ENCODE measurements around the gene ZBTB46.

The ZBTB46 gene

GRCh38 chr20:63751471-63752271 lies 79.4 kb downstream of the ZBTB46 start:
- Mint-ChIP-seq H3K4me1 (ENCODE audit: low read depth) (peaks cover 25% of the 10 kb centered on the region), H3K27me3 (no peaks in the 10 kb centered on the region), H3K27ac (peak overlapping the region; percentile 84), H3K4me3 (peak overlapping the region; percentile 56), H3K9me3 (no peaks in the 10 kb centered on the region), H3K36me3 (ENCODE audit: low read depth) (no peaks in the 10 kb centered on the region)
- no peak for DNase-seq

- no peaks in the 10 kb centered on the region for H3K36me3 Mint-ChIP-seq (ENCODE audit: low read depth)
- peaks cover 22% of the 10 kb centered on the region for H3K4me1 Mint-ChIP-seq (ENCODE audit: low read depth)
- peak overlapping the region; percentile 56 for H3K4me3 Mint-ChIP-seq
- DNase-seq: peak; percentile 75
- peak overlapping the region; percentile 84 for H3K27ac Mint-ChIP-seq
- H3K27me3 Mint-ChIP-seq: no peaks in the 10 kb centered on the region
- no peaks in the 10 kb centered on the region for H3K9me3 Mint-ChIP-seq
These were observed 80.1 kb downstream of the ZBTB46 start for GRCh38 chr20:63750807-63751470.

GRCh38 chr20:63749597-63750508 lies 81.2 kb downstream of the ZBTB46 start:
- Mint-ChIP-seq H3K4me1 (ENCODE audit: low read depth) (peaks cover 22% of the 10 kb centered on the region), H3K27me3 (no peaks in the 10 kb centered on the region), H3K4me3 (no peak overlapping the region), H3K9me3 (no peaks in the 10 kb centered on the region), H3K27ac (no peak overlapping the region), H3K36me3 (ENCODE audit: low read depth) (no peaks in the 10 kb centered on the region)
- DNase-seq: no peak

GRCh38 chr20:63748934-63749270 lies 82.2 kb downstream of the ZBTB46 start:
- H3K4me1 Mint-ChIP-seq (ENCODE audit: low read depth): peaks cover 22% of the 10 kb centered on the region
- no peaks in the 10 kb centered on the region for H3K27me3 Mint-ChIP-seq
- H3K9me3 Mint-ChIP-seq: no peaks in the 10 kb centered on the region

GRCh38 chr20:63748070-63748933 lies 82.8 kb downstream of the ZBTB46 start:
- DNase-seq: no peak
- Mint-ChIP-seq H3K36me3 (ENCODE audit: low read depth) (peaks cover 5% of the 10 kb centered on the region), H3K4me1 (ENCODE audit: low read depth) (peaks cover 22% of the 10 kb centered on the region), H3K27me3 (no peaks in the 10 kb centered on the region), H3K27ac (no peak overlapping the region), H3K9me3 (no peaks in the 10 kb centered on the region), H3K4me3 (no peak overlapping the region)

More at GRCh38 chr20:63748934-63749270, 82.2 kb downstream of the ZBTB46 start:
- Mint-ChIP-seq H3K36me3 (ENCODE audit: low read depth) (no peaks in the 10 kb centered on the region), H3K4me3 (no peak overlapping the region), H3K27ac (peak overlapping the region; percentile 61)
- DNase-seq: no peak

GRCh38 chr20:63747622-63748069 lies 83.4 kb downstream of the ZBTB46 start:
- H3K27ac Mint-ChIP-seq: no peak overlapping the region
- no peaks in the 10 kb centered on the region for H3K27me3 Mint-ChIP-seq
- peaks cover 22% of the 10 kb centered on the region for H3K4me1 Mint-ChIP-seq (ENCODE audit: low read depth)
- H3K36me3 Mint-ChIP-seq (ENCODE audit: low read depth): peaks cover 6% of the 10 kb centered on the region
- no peaks in the 10 kb centered on the region for H3K9me3 Mint-ChIP-seq
- no peak for DNase-seq
- no peak overlapping the region for H3K4me3 Mint-ChIP-seq

- H3K9me3 Mint-ChIP-seq: no peaks in the 10 kb centered on the region
- no peak overlapping the region for H3K27ac Mint-ChIP-seq
- no peak for DNase-seq
- no peak overlapping the region for H3K4me3 Mint-ChIP-seq
- no peaks in the 10 kb centered on the region for H3K27me3 Mint-ChIP-seq
- H3K36me3 Mint-ChIP-seq (ENCODE audit: low read depth): peaks cover 6% of the 10 kb centered on the region
- H3K4me1 Mint-ChIP-seq (ENCODE audit: low read depth): peaks cover 18% of the 10 kb centered on the region
These were observed 84.2 kb downstream of the ZBTB46 start for GRCh38 chr20:63746751-63747315.

- no peak overlapping the region for H3K27ac Mint-ChIP-seq
- no peak for DNase-seq
- H3K4me1 Mint-ChIP-seq (ENCODE audit: low read depth): peaks cover 14% of the 10 kb centered on the region
These were observed 84.9 kb downstream of the ZBTB46 start for GRCh38 chr20:63745961-63746731.

GRCh38 chr20:63745424-63745805 lies 85.6 kb downstream of the ZBTB46 start:
- Mint-ChIP-seq H3K4me3 (no peak overlapping the region), H3K36me3 (ENCODE audit: low read depth) (peaks cover 6% of the 10 kb centered on the region), H3K9me3 (no peaks in the 10 kb centered on the region), H3K27me3 (no peaks in the 10 kb centered on the region), H3K27ac (peak overlapping the region; percentile 14), H3K4me1 (ENCODE audit: low read depth) (peaks cover 7% of the 10 kb centered on the region)
- no peak for DNase-seq

More at GRCh38 chr20:63745961-63746731, 84.9 kb downstream of the ZBTB46 start:
- Mint-ChIP-seq H3K4me3 (no peak overlapping the region), H3K36me3 (ENCODE audit: low read depth) (peaks cover 6% of the 10 kb centered on the region), H3K9me3 (no peaks in the 10 kb centered on the region), H3K27me3 (no peaks in the 10 kb centered on the region)

GRCh38 chr20:63744574-63745423 lies 86.3 kb downstream of the ZBTB46 start:
- Mint-ChIP-seq H3K4me3 (no peak overlapping the region), H3K27me3 (no peaks in the 10 kb centered on the region), H3K9me3 (no peaks in the 10 kb centered on the region), H3K4me1 (ENCODE audit: low read depth) (peaks cover 5% of the 10 kb centered on the region), H3K27ac (peak overlapping the region; percentile 14), H3K36me3 (ENCODE audit: low read depth) (peaks cover 6% of the 10 kb centered on the region)
- no peak for DNase-seq

- H3K4me1 Mint-ChIP-seq (ENCODE audit: low read depth): peaks cover 2% of the 10 kb centered on the region
- no peaks in the 10 kb centered on the region for H3K27me3 Mint-ChIP-seq
- peaks cover 6% of the 10 kb centered on the region for H3K36me3 Mint-ChIP-seq (ENCODE audit: low read depth)
- no peak for DNase-seq
- H3K9me3 Mint-ChIP-seq: no peaks in the 10 kb centered on the region
- H3K27ac Mint-ChIP-seq: no peak overlapping the region
- H3K4me3 Mint-ChIP-seq: no peak overlapping the region
These were observed 86.9 kb downstream of the ZBTB46 start for GRCh38 chr20:63744158-63744557.

- no peak overlapping the region for H3K27ac Mint-ChIP-seq
- H3K27me3 Mint-ChIP-seq: no peaks in the 10 kb centered on the region
- no peaks in the 10 kb centered on the region for H3K9me3 Mint-ChIP-seq
- no peak overlapping the region for H3K4me3 Mint-ChIP-seq
- DNase-seq: no peak
- H3K36me3 Mint-ChIP-seq (ENCODE audit: low read depth): peaks cover 6% of the 10 kb centered on the region
- H3K4me1 Mint-ChIP-seq (ENCODE audit: low read depth): peaks cover 2% of the 10 kb centered on the region
These were observed 87.7 kb downstream of the ZBTB46 start for GRCh38 chr20:63743210-63743970.
